ACC112 (cell line): Measurements from ENCODE around the gene RNF183.

ENCODE experiments used
- H2AFZ ChIP-seq: fragments of 200-600 bp; sonication (generic); one replicate; pipeline ENCODE4 v1.6.0; 2017; ENCODE audit warnings: antibody characterized with exemption, low read length; ENCODE audit not compliant: unreplicated experiment
- H3K27ac ChIP-seq: fragments of 200-600 bp; sonication (generic); 2 replicates; pipeline ENCODE4 v1.5.1; 2014; ENCODE audit warnings: low read depth, mild to moderate bottlenecking, antibody characterized with exemption, low read length, moderate library complexity
- H3K27me3 ChIP-seq: fragments of 200-600 bp; sonication (generic); 2 replicates; pipeline ENCODE4 v1.6.1; 2014; ENCODE audit warnings: mild to moderate bottlenecking, antibody characterized with exemption, low read length, moderate library complexity, mixed read lengths; ENCODE audit not compliant: insufficient read depth
- H3K36me3 ChIP-seq: fragments of 200-600 bp; sonication (generic); 2 replicates; pipeline ENCODE4 v1.6.1; 2016; ENCODE audit warnings: mild to moderate bottlenecking, antibody characterized with exemption, low read length, moderate library complexity, mixed read lengths; ENCODE audit not compliant: insufficient read depth
- H3K4me1 ChIP-seq: fragments of 200-600 bp; sonication (generic); one replicate; pipeline ENCODE4 v1.6.1; 2016; ENCODE audit warnings: low read length, mixed read lengths; ENCODE audit not compliant: insufficient read depth, unreplicated experiment, control insufficient read depth
- H3K4me3 ChIP-seq: fragments of 200-600 bp; sonication (generic); 2 replicates; pipeline ENCODE4 v1.5.1; 2014; ENCODE audit warnings: mild to moderate bottlenecking, low read depth, low read length
- H3K79me2 ChIP-seq: fragments of 200-600 bp; sonication (generic); one replicate; pipeline ENCODE4 v1.6.0; 2016; ENCODE audit warnings: low read length; ENCODE audit not compliant: control insufficient read depth, unreplicated experiment, insufficient read depth

The RNF183 gene

GRCh38 chr9:113317777-113318176, 14.6 kb upstream of the RNF183 start:
- no peaks in the 10 kb centered on the region for H3K4me1 ChIP-seq
- no peak overlapping the region for H3K27ac ChIP-seq
- H3K79me2 ChIP-seq: no peaks in the 10 kb centered on the region
- no peak overlapping the region for H2AFZ ChIP-seq
- 0 out of 2 replicates have a peak, but pooled peaks cover 6% of the 10 kb centered on the region for H3K36me3 ChIP-seq
- H3K4me3 ChIP-seq: no peak overlapping the region
- no peaks in the 10 kb centered on the region for H3K27me3 ChIP-seq

DNA sequence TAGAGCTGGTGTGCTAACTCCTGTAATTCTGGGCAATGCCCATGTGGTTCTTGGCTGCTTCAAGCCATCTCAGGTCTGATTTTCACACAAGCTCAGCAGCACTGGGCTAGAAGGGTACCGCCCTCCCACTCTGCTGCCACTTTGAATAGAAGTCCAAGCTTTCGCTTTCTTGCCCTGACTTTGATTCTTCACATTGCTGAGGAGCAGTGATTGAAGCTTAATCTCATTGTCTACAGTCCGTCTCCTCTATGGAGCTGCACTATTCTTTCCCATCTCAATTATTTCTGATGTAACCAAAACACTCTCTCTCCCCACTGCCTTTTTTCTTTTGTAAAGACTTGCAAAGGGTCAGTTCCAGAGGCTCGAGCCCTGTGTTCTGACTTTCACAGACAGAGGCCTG, 12.9 kb upstream of the RNF183 start:
- no peak overlapping the region for H3K27ac ChIP-seq

GRCh38 chr9:113315231-113315630, 12.1 kb upstream of the RNF183 start:
- no peaks in the 10 kb centered on the region for H3K4me1 ChIP-seq
- no peak overlapping the region for H2AFZ ChIP-seq
- no peaks in the 10 kb centered on the region for H3K27me3 ChIP-seq
- H3K27ac ChIP-seq: no peak overlapping the region
- H3K79me2 ChIP-seq: no peaks in the 10 kb centered on the region
- 0 out of 2 replicates have a peak, but pooled peaks cover 6% of the 10 kb centered on the region for H3K36me3 ChIP-seq
- H3K4me3 ChIP-seq: no peak overlapping the region

More for the DNA sequence above, 12.9 kb upstream of the RNF183 start:
- H3K4me1 ChIP-seq: no peaks in the 10 kb centered on the region
- no peak overlapping the region for H2AFZ ChIP-seq
- H3K4me3 ChIP-seq: no peak overlapping the region
- H3K36me3 ChIP-seq: 0 out of 2 replicates have a peak, but pooled peaks cover 6% of the 10 kb centered on the region
- no peaks in the 10 kb centered on the region for H3K79me2 ChIP-seq
- H3K27me3 ChIP-seq: no peaks in the 10 kb centered on the region

GRCh38 chr9:113313261-113313660, 10.1 kb upstream of the RNF183 start:
- no peak overlapping the region for H3K27ac ChIP-seq
- no peak overlapping the region for H3K4me3 ChIP-seq
- no peaks in the 10 kb centered on the region for H3K4me1 ChIP-seq
- H3K27me3 ChIP-seq: no peaks in the 10 kb centered on the region
- no peaks in the 10 kb centered on the region for H3K36me3 ChIP-seq
- H2AFZ ChIP-seq: no peak overlapping the region
- H3K79me2 ChIP-seq: no peaks in the 10 kb centered on the region

DNA sequence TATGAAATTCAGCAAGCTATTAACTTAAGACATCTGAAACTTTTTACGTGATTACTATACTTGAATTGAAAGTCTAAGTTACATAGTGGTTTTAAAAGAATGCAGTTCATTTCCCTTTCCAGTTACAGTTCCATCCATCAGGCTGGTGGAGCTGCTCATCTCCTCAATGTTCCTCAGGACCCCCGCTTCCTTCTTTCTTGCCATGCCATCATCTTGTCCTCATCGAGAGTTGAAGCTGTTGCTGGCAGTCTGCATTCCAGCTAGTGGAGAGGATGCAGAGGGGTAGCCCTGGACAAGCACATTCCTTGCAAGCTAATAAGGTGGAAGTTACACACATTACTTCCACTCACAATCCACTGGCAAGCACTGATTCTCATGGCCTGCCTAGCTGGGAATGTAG, 8.8 kb upstream of the RNF183 start:
- no peaks in the 10 kb centered on the region for H3K27me3 ChIP-seq

DNA sequence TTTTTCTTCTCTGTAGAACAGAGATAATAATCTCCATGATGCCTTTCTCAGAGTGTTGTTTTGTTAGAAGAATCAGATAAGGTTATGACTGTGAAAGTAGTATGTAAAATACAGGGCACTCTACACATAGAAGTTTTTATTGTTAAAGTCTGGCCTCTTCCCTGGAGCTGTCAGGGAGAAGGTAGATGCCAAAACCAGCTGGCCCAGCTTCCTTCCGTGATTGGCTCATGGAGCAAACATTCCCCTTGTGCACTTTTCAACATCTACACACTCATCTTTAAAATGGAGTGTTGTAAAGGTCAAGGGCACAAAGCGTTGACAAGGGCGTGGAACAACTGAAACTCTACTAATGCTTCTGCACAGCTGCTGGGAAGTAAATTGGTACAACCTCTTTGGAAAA, 7.4 kb upstream of the RNF183 start:
- Histone ChIP-seq H3K79me2 (no peaks in the 10 kb centered on the region), H3K27ac (no peak overlapping the region), H2AFZ (no peak overlapping the region), H3K27me3 (no peaks in the 10 kb centered on the region), H3K4me3 (no peak overlapping the region), H3K36me3 (no peaks in the 10 kb centered on the region), H3K4me1 (no peaks in the 10 kb centered on the region)

More for the DNA sequence above, 8.8 kb upstream of the RNF183 start:
- Histone ChIP-seq H2AFZ (no peak overlapping the region), H3K79me2 (no peaks in the 10 kb centered on the region), H3K36me3 (no peaks in the 10 kb centered on the region), H3K27ac (no peak overlapping the region), H3K4me1 (no peaks in the 10 kb centered on the region), H3K4me3 (no peak overlapping the region)

DNA sequence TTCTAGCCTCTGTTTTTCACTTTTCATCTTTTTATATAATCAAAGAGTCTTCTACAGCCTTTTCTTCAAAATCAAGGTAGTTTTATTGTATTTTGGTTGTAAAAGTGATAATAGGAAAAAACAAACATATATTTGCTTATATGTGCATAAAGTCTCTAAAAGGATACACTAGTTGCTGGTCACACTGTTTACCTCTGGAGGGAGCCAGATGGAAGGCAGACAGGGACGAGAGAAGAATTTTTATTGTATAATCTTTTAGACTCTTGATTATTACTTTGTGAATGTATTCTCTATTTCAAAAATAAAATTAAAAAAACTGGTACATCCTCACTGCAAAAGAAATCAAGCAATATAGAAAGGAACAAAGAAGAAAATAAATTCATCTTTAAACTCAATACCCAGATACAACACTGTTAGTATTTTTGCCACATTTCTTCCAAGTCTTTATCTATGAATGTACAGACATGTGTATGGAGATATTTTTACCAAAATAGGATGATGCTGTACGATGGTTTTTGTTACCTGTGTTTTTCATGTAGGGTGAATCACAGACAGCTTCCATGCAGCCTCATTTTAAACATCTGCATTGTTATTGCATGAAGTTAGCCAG, 6.1 kb upstream of the RNF183 start:
- Histone ChIP-seq H3K36me3 (no peaks in the 10 kb centered on the region), H3K27me3 (no peaks in the 10 kb centered on the region), H3K79me2 (no peaks in the 10 kb centered on the region), H2AFZ (no peak overlapping the region), H3K27ac (no peak overlapping the region), H3K4me1 (no peaks in the 10 kb centered on the region), H3K4me3 (no peak overlapping the region)

- H2AFZ ChIP-seq: no peak overlapping the region
- H3K27ac ChIP-seq: no peak overlapping the region
- no peaks in the 10 kb centered on the region for H3K36me3 ChIP-seq
- H3K4me3 ChIP-seq: no peak overlapping the region
- H3K27me3 ChIP-seq: no peaks in the 10 kb centered on the region
- H3K79me2 ChIP-seq: no peaks in the 10 kb centered on the region
- H3K4me1 ChIP-seq: no peaks in the 10 kb centered on the region
Measured at GRCh38 chr9:113307396-113307975, 4.3 kb upstream of the RNF183 start.

DNA sequence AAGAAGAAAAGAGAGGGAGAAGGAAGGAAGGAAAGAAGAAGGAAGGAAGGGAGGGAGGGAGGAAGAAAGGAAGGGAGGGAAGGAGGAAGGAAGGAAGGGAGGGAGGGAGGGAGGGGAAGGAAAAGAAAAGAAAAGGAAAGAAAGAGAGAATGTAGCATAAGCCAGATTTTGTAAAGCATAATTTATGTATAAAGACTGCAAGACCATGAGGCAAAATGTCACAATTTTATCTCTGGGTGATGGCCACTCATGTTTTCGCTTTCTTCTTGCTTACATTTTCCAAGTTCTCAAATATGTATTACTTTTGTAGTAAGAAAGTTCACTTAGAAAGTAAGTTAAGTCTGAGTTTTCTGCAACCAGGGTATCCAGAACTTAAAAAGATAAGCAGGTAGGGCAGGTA, 3.4 kb upstream of the RNF183 start:
- Histone ChIP-seq H3K36me3 (no peaks in the 10 kb centered on the region), H3K4me3 (no peak overlapping the region), H3K4me1 (no peaks in the 10 kb centered on the region)

DNA sequence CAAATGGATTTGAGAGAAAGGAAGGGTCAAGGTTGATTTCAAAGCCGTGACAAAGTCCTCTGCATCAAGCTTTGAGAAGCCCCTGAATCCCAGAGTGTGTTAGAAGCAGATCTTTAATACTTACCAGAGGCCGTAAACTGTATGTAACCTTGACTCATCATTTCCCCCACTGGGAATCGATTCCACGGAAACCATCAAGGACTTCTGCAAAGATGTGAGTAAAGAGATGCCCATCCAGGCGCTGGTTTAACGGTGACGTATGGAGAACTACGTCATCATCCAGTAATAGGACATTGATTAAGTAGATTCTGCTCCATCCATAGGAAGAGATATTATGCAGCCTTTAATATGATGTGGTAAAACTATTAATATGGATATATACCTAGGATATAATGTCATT, 1.6 kb downstream of the RNF183 start:
- H3K36me3 ChIP-seq: no peaks in the 10 kb centered on the region
- H3K79me2 ChIP-seq: no peaks in the 10 kb centered on the region
- no peak overlapping the region for H2AFZ ChIP-seq
- no peaks in the 10 kb centered on the region; the same call in 1 of the 2 replicates for H3K27me3 ChIP-seq
- H3K27ac ChIP-seq: no peak overlapping the region
- H3K4me3 ChIP-seq: no peak overlapping the region
- no peaks in the 10 kb centered on the region for H3K4me1 ChIP-seq

More for the DNA sequence above, 3.4 kb upstream of the RNF183 start:
- H2AFZ ChIP-seq: no peak overlapping the region
- H3K79me2 ChIP-seq: no peaks in the 10 kb centered on the region
- no peaks in the 10 kb centered on the region for H3K27me3 ChIP-seq
- H3K27ac ChIP-seq: no peak overlapping the region

- Histone ChIP-seq H3K27ac (no peak overlapping the region), H3K36me3 (no peaks in the 10 kb centered on the region), H2AFZ (no peak overlapping the region), H3K4me3 (no peak overlapping the region), H3K4me1 (no peaks in the 10 kb centered on the region), H3K79me2 (no peaks in the 10 kb centered on the region), H3K27me3 (no peaks in the 10 kb centered on the region; the same call in 1 of the 2 replicates)
Measured at GRCh38 chr9:113299800-113300292, 3.3 kb downstream of the RNF183 start.
